GM21786 (cell line): ENCODE data around the gene RMND5A.
"Not testable (repeated sequence)": the region's sequence is repeated elsewhere in the genome, so short reads cannot be mapped to it uniquely, and the experiment has no call there.

Experiments used
- ATAC-seq: cut with Tn5 transposase; IDR thresholded peaks from one replicate; pipeline ENCODE4 v1.9.1; 2021; ENCODE audit not compliant: unreplicated experiment

The RMND5A gene

DNA sequence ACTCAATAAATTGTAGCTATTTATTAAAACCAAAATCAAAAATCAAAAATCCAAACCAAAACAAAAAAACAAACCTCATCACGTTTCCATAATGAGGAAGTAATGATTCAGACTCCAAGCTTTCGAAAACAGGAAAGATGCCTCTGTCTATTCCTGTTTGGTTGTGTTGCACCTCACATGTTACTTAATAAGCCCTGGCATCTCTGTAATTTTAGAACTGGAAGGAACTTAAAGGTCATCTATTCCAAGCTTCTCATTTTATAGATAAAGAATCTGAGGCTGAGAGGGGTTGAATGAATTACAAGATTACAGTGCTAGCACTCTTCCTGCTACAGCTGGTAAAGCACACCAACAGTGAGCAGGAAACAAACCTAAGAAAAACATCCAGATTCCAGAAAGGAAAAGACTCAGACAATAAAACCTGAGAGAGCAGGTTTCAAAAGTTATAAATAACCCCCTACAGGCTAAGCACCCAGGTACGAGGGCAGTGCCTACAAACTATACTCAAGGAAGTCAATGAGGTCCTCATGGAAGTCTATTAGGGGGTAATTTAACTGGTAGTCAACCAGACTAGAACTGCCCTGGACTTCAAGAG, 5.4 kb upstream of the RMND5A start:
- ATAC-seq, result not testable (repeated sequence)

- not testable (repeated sequence) for ATAC-seq
Measured at GRCh38 chr2:86719263-86719636, 841 bp upstream of the RMND5A start.

DNA sequence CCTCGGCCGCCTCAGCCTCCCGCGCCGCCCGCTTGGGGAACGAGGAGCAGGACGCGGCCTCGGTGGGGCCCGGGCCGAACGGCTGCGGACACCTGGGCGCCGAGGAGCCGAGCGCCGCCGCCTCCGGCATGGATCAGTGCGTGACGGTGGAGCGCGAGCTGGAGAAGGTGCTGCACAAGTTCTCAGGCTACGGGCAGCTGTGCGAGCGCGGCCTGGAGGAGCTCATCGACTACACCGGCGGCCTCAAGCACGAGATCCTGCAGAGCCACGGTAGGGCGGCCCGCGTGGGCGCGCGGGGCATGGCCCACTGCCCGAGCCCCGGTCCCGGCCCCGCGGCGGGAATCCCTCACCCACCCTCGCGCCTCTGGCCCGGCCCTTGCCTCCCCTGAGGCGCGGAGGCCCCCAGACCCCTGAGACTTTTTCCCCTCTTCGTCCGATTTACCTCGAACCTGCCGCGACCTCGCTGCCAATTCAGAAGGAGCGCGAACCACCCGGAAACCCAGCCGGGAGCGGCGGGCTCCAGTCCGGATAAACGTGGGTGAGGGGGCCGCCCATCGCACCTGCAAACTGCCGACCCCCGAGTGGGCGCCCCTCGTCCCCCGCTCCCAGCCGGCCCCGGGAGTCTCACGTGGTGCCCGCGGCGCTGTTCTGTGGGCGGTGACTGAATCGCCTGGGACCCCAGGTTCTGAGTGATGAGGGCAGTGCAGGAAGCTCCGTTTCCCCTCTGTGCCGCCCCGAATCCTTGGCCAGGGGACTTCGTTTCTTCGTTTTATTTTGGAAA, 639 bp downstream of the RMND5A start:
- ATAC-seq, result peak; percentile 20

DNA sequence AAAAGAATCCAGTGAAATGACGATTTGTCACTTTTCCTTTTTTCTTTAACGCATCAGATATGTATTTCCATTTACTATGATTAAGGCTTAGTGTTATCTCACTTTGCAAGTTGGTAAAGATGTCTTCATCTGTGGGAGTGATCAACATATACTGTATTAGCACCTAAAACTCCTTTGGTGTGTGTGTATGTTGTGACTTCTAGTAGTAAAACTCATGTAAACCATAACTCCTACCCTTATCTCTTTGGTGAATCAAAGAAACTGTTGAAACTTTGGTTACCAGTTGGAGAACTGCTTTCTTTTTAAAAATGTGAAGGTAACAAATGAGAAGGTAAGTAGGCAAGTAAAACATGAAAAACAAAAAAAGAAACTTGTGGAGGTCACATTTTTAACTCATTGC, 5.6 kb downstream of the RMND5A start:
- not testable (repeated sequence) for ATAC-seq

- ATAC-seq, result not testable (repeated sequence)
Measured at GRCh38 chr2:86732040-86732525, 12.0 kb downstream of the RMND5A start.

DNA sequence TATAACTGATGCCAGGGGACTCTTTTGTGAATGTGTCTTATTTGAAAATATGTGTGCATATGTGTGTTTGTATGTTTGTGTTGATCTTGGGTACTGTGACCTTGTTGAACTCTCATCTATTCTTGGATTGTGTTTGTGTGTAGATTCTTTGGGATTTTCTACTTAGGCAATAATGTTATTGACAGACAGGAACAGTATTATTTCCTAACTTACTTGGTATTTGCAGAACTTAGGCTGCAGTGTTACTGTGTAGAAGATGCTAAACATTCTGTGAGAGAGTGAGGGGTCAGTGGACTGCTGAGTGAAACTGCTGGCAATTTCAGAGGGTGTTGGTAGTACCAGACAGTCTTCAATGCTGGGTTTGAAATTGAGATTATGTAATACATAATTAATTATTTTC, 12.7 kb downstream of the RMND5A start:
- not testable (repeated sequence) for ATAC-seq

DNA sequence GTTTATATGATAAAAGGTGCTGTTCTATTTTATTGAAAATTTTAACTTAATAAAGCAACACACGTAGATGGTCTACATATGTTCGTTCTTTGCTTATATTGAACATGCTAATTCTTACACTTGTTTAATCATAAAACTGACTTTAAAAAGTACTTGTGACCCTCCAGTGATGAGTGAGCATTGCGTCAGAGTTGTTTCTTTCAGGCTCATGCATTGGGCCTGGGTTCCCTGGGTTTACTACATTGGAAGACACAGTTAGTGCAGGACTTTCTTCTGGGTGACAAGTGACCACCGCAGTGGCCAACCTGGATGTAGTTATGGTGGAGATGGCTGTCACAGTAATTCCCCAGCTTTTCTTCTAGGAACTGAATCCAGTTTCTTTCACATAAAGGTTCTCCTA, 13.4 kb downstream of the RMND5A start:
- ATAC-seq, result not testable (repeated sequence)

DNA sequence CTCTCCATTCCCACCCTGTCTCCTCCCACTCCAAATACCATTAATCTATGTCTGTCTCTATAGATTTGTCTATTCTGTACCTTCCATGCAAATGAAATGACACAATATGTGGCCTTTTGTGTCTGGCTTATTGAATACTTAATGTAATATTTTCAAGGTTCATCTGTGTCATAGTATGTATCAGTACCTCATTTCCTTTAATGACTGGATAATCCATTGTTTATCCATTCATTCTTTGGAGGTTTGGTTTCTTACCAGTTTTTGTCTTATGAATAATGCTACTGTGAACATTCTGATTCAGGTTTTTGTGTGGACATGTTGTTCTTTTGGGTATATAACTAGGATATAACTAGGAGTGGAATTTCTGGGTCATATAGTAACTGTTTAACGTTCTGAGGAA, 14.8 kb downstream of the RMND5A start:
- not testable (repeated sequence) for ATAC-seq

DNA sequence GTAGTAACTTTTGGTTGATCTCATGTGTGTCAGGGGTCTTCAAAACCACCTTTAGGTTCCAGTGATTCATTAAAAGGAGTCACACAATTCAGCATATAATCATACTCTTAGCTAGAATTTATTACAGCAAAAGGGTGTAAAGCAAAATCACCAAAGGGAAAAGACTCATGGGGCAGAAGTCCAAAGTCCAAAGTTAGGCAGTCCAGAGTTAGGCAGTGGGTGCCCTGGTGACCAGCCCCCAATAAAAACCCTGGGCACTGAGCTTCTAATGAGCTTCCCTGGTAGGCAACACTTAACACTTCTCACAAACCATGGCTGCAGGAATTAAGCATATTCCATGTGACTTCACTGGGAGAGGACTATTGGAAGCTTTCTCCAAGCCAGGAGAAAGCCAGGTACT, 19.4 kb downstream of the RMND5A start:
- ATAC-seq, result not testable (repeated sequence)

DNA sequence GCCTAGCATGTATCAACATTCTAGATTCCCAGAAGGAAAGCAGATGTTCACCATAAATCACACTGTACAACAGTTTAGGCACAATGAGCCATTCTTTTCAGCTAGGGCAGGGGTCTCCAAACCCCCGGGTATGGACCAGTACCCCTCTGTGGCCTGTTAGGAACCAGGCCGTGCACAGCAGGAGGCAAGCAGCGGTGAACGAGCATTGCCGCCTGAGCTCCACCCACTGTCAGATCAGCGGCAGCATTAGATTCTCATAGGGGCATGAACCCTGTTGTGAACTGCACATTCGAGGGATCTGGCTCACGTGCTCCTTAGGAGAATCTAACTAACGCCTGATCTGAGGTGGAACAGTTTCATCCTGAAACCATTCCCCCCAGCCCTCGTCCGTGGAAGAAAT, 19.8 kb downstream of the RMND5A start:
- ATAC-seq, result not testable (repeated sequence)

GRCh38 chr2:86741889-86742498, 21.9 kb downstream of the RMND5A start:
- ATAC-seq, result not testable (repeated sequence)

GRCh38 chr2:86744152-86744551, 24.1 kb downstream of the RMND5A start:
- ATAC-seq, result no peak

- no peak for ATAC-seq
Measured at GRCh38 chr2:86746939-86747338, 26.8 kb downstream of the RMND5A start.

GRCh38 chr2:86747711-86748639, 27.9 kb downstream of the RMND5A start:
- no peak for ATAC-seq

DNA sequence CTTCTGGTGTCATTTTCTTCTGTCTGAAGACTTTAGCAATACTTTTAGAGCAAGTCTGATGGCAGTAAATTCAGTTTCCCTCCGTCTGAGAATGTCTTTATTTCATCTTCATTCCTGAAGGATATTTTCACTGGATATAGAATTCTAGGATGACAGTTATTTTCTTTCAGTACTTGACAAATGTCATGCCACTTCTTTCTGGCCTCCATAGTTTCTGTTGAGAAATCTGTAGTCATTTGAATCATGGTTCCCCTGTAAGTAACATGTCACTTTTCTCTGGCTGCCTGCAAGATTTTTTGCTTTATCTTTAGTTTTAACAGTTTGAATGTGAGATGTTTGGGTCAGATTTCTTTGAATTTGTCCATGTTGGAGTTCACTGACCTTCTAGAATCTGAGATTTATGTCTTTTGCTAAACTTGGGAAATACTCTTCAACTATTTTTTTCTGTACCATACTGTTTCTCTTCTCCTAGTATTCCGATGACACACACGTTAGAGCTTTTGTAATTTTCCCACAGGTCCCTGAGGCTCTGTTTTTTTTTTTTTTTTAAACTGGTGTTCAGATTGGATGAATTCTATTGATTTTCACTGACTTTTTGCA, 30.2 kb downstream of the RMND5A start:
- no peak for ATAC-seq

- no peak for ATAC-seq
Measured at GRCh38 chr2:86751778-86752177, 31.7 kb downstream of the RMND5A start.

GRCh38 chr2:86752934-86753333, 32.8 kb downstream of the RMND5A start:
- ATAC-seq, result no peak

GRCh38 chr2:86753606-86754005, 33.5 kb downstream of the RMND5A start:
- ATAC-seq, result no peak

GRCh38 chr2:86758405-86758804, 38.3 kb downstream of the RMND5A start:
- no peak for ATAC-seq

DNA sequence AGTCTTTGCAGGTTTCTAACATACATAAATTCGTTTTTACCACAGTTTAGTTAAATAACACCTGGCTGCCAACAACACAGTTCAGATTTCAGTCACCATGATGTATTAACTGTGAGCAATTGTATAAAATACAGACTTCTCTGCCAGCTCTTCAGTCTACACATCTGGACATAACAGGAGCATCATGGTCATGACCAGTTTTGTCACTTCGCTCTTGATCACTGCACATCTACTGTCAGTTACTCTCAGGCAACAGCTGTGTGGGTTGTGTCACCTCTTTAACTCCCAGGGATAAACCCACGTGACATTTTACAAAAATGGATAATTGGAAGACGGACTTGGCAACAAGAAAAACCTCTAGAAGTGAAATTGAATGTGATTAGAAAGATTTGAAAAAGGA, 40.3 kb downstream of the RMND5A start:
- ATAC-seq, result no peak
